Dendritic cell treated with granulocyte-macrophage colony-stimulating factor and Interleukin-4, amounts not matched to agents 40 ng/mL and 50 ng/mL, for 4 days (primary cell): Measurements from ENCODE around the gene DCAF7.

Experiments
- H3K27ac Mint-ChIP-seq: one replicate; pipeline ENCODE4 v1.8.0; 2022; ENCODE audit warnings: mild to moderate bottlenecking, mixed read lengths
- H3K27me3 Mint-ChIP-seq: one replicate; pipeline ENCODE4 v1.8.0; 2022; ENCODE audit warnings: mild to moderate bottlenecking, mixed read lengths
- H3K36me3 Mint-ChIP-seq: one replicate; pipeline ENCODE4 v1.8.0; 2022; ENCODE audit warnings: low read depth, mixed read lengths
- H3K4me1 Mint-ChIP-seq: one replicate; pipeline ENCODE4 v1.8.0; 2022; ENCODE audit warnings: low read depth, mixed read lengths
- H3K4me3 Mint-ChIP-seq: one replicate; pipeline ENCODE4 v1.8.0; 2022; ENCODE audit warnings: mild to moderate bottlenecking, moderate library complexity, mixed read lengths
- H3K9me3 Mint-ChIP-seq: one replicate; pipeline ENCODE4 v1.8.0; 2022; ENCODE audit warnings: mixed read lengths
- intact Hi-C: fragments of 100-400 bp; cut with micrococcal nuclease; formaldehyde crosslinking; loops from one replicate; pipeline ENCODE4 v1.15.0; 2022

The DCAF7 gene

DNA sequence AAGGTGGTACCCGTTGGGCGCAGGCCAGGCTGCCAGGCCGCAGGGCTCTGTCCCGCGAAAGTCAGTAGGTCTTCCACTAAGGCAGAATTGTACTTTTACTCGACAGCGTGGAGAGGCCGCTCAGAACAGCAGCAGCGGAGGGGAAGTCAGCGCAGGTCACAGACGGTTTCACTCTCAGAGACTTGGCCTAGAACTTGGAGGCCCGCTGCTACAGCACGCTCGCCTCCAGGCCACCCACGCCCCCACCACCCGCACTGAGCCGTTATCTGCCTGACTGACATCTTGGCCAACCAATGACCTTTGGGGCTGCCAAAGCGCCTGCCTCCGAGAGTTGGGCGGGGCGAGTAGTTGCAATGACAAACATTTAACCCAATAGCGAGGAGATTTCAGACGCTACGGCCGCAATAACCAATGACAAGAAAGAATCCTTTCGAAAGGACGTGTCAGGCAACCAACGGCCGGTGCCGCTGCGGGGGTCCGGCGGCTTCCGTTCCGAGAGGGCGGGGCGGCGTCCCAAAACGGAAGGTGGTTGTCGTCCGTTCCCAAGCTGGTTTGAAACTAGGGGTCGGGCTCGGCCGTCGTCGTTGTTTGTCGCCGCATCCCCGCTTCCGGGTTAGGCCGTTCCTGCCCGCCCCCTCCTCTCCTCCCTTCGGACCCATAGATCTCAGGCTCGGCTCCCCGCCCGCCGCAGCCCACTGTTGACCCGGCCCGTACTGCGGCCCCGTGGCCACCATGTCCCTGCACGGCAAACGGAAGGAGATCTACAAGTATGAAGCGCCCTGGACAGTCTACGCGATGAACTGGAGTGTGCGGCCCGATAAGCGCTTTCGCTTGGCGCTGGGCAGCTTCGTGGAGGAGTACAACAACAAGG, at the start of gene DCAF7:
Gene DCAF7 (plus strand): TSS at position 532 of the 871 bp plus-strand sequence. CDS start 201 bp downstream, at position 733.
- no peaks in the 10 kb centered on the region for H3K9me3 Mint-ChIP-seq
- intact Hi-C loops = loop anchor here (1.0 to 5.0 kb wide), 3 partner anchors 47 to 104 kb away; partner anchors contain the start of gene CYB561
- no peaks in the 10 kb centered on the region for H3K27me3 Mint-ChIP-seq
- H3K27ac Mint-ChIP-seq = peak within 1 kb of the TSS; percentile 97
- H3K4me3 Mint-ChIP-seq = peak within 1 kb of the TSS; percentile 98
- peaks cover 44% of the 10 kb centered on the region for H3K4me1 Mint-ChIP-seq
- peaks cover 27% of the 10 kb centered on the region for H3K36me3 Mint-ChIP-seq

GRCh38 chr17:63500543-63501390, 49.5 kb upstream of the DCAF7 start:
- H3K9me3 Mint-ChIP-seq = peaks cover 10% of the 10 kb centered on the region
- peak overlapping the region; percentile 83 for H3K27ac Mint-ChIP-seq
- H3K4me1 Mint-ChIP-seq = peaks cover 81% of the 10 kb centered on the region
- intact Hi-C loops = loop anchor here (5.0 kb wide), 1 partner anchor 52 kb away; the partner anchor contains the start of gene DCAF7
- H3K36me3 Mint-ChIP-seq = peaks cover 40% of the 10 kb centered on the region
- peak overlapping the region; percentile 51 for H3K4me3 Mint-ChIP-seq
- peaks cover 5% of the 10 kb centered on the region for H3K27me3 Mint-ChIP-seq

- peaks cover 21% of the 10 kb centered on the region for H3K9me3 Mint-ChIP-seq
- peaks cover 66% of the 10 kb centered on the region for H3K4me1 Mint-ChIP-seq
- H3K36me3 Mint-ChIP-seq = peaks cover 16% of the 10 kb centered on the region
- peaks cover 5% of the 10 kb centered on the region for H3K27me3 Mint-ChIP-seq
- no peak overlapping the region for H3K4me3 Mint-ChIP-seq
- peak overlapping the region; percentile 83 for H3K27ac Mint-ChIP-seq
- intact Hi-C loops = loop anchor here (5.0 kb wide), 1 partner anchor 49 kb away; the partner anchor contains the start of gene DCAF7
Observed at GRCh38 chr17:63503341-63503705, 47.0 kb upstream of the DCAF7 start.

DNA sequence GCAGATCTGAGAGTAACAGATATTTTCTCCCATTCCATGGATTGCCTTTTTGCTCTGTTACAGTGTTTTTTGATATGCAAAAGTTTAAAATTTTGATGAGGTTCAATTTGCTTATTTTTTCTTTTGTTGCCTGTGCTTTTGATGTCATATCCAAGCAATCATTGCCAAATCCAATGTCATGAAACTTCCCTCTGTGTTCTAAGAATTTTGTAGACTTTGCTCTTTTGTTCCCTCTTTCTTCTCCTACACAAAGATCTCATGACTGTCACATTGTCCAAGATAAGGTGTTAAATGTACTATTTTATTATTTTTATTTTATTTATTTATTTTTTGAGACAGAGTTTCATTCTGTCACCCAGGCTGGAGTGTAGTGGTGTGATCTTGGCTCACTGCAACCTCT, 46.0 kb upstream of the DCAF7 start:
- intact Hi-C loops = loop anchor here (5.0 kb wide), 1 partner anchor 48 kb away; the partner anchor contains the start of gene DCAF7
- Mint-ChIP-seq H3K4me3 (no peak overlapping the region), H3K36me3 (peaks cover 11% of the 10 kb centered on the region), H3K4me1 (peaks cover 57% of the 10 kb centered on the region), H3K27ac (peak overlapping the region; percentile 83), H3K9me3 (peaks cover 21% of the 10 kb centered on the region), H3K27me3 (peaks cover 9% of the 10 kb centered on the region)

- H3K36me3 Mint-ChIP-seq = peaks cover 11% of the 10 kb centered on the region
- intact Hi-C loops = no loop called here
- H3K27me3 Mint-ChIP-seq = peaks cover 13% of the 10 kb centered on the region
- H3K9me3 Mint-ChIP-seq = peaks cover 21% of the 10 kb centered on the region
- peaks cover 50% of the 10 kb centered on the region for H3K4me1 Mint-ChIP-seq
- H3K4me3 Mint-ChIP-seq = no peak overlapping the region
- peak overlapping the region; percentile 83 for H3K27ac Mint-ChIP-seq
Observed at GRCh38 chr17:63505341-63505740, 44.9 kb upstream of the DCAF7 start.

DNA sequence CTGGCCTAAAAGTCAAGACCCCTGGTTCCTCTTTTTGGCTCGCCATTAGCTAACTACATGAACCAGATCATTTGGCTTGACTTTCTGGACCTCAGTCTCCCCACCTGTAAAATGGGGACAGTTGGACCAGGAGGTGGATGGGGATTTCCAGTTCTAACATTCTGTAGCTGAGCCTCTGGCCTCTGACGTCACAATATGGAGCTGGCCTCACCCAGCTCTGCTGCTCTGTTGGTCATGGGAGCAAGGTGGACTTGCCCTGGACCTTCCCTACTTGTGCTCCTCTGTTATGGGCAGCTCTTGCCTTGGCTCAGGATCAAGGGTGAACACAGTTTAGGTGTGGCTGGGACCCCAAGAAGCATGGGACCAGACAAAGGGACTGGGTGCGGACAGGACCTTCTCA, 43.6 kb upstream of the DCAF7 start:
- intact Hi-C loops = no loop called here
- peaks cover 11% of the 10 kb centered on the region for H3K36me3 Mint-ChIP-seq
- no peak overlapping the region for H3K27ac Mint-ChIP-seq
- peaks cover 21% of the 10 kb centered on the region for H3K9me3 Mint-ChIP-seq
- H3K4me3 Mint-ChIP-seq = no peak overlapping the region
- peaks cover 9% of the 10 kb centered on the region for H3K27me3 Mint-ChIP-seq
- H3K4me1 Mint-ChIP-seq = peaks cover 37% of the 10 kb centered on the region

- H3K36me3 Mint-ChIP-seq = no peaks in the 10 kb centered on the region
- peaks cover 7% of the 10 kb centered on the region for H3K4me1 Mint-ChIP-seq
- no peak overlapping the region for H3K27ac Mint-ChIP-seq
- no peak overlapping the region for H3K4me3 Mint-ChIP-seq
- intact Hi-C loops = no loop called here
- peaks cover 27% of the 10 kb centered on the region for H3K27me3 Mint-ChIP-seq
- peaks cover 5% of the 10 kb centered on the region for H3K9me3 Mint-ChIP-seq
Observed at GRCh38 chr17:63511331-63511730, 38.9 kb upstream of the DCAF7 start.

DNA sequence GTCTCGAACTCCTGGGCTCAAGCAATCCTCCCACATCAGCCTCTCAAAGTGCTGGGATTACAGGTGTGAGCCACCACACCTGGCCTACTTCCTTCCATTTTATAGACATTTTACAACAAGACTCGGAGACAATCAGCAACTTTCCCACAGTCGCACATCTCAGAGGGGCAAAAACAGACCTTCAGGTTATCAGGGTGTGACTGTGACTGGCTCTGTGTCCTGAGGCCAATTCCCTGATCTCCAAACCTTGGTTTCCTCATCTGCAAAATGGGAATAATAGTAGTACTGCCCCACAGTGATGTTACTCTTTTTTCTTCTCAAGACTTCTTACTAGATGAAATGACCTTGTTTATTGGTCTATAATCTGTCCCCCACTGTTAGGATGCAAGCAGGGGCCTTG, 37.9 kb upstream of the DCAF7 start:
- no peak overlapping the region for H3K4me3 Mint-ChIP-seq
- H3K9me3 Mint-ChIP-seq = no peaks in the 10 kb centered on the region
- peaks cover 7% of the 10 kb centered on the region for H3K4me1 Mint-ChIP-seq
- peaks cover 33% of the 10 kb centered on the region for H3K27me3 Mint-ChIP-seq
- intact Hi-C loops = no loop called here
- H3K36me3 Mint-ChIP-seq = no peaks in the 10 kb centered on the region
- no peak overlapping the region for H3K27ac Mint-ChIP-seq

- Mint-ChIP-seq H3K27ac (no peak overlapping the region), H3K36me3 (no peaks in the 10 kb centered on the region), H3K4me1 (peaks cover 7% of the 10 kb centered on the region), H3K9me3 (no peaks in the 10 kb centered on the region), H3K27me3 (peaks cover 36% of the 10 kb centered on the region), H3K4me3 (no peak overlapping the region)
- intact Hi-C loops = no loop called here
Observed at GRCh38 chr17:63512896-63513644, 37.2 kb upstream of the DCAF7 start.

DNA sequence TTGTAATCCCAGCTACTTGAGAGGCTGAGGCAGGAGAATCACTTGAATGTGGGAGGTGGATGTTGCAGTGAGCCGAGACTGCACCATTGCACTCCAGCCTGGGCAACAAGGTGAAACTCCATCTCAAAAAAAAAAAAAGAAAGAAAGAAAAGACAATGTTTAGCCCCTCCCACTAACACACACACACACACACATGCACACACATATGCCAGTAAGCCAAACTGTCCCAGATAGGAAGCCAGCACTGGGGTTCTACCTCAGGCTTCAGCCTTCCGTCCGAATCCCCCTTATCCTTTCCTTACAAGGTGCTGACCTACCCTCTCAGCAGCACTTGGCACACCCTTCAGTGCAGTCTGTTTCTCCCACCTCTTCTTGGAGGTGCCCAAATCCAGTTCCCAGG, 35.8 kb upstream of the DCAF7 start:
- H3K4me1 Mint-ChIP-seq = peaks cover 7% of the 10 kb centered on the region
- H3K27ac Mint-ChIP-seq = no peak overlapping the region
- peaks cover 36% of the 10 kb centered on the region for H3K27me3 Mint-ChIP-seq
- H3K9me3 Mint-ChIP-seq = no peaks in the 10 kb centered on the region
- intact Hi-C loops = no loop called here
- H3K4me3 Mint-ChIP-seq = no peak overlapping the region
- H3K36me3 Mint-ChIP-seq = no peaks in the 10 kb centered on the region

- Mint-ChIP-seq H3K4me3 (no peak overlapping the region), H3K36me3 (no peaks in the 10 kb centered on the region), H3K27me3 (peaks cover 39% of the 10 kb centered on the region), H3K9me3 (no peaks in the 10 kb centered on the region), H3K27ac (no peak overlapping the region), H3K4me1 (peaks cover 7% of the 10 kb centered on the region)
- intact Hi-C loops = no loop called here
Observed at GRCh38 chr17:63514974-63515373, 35.3 kb upstream of the DCAF7 start.

DNA sequence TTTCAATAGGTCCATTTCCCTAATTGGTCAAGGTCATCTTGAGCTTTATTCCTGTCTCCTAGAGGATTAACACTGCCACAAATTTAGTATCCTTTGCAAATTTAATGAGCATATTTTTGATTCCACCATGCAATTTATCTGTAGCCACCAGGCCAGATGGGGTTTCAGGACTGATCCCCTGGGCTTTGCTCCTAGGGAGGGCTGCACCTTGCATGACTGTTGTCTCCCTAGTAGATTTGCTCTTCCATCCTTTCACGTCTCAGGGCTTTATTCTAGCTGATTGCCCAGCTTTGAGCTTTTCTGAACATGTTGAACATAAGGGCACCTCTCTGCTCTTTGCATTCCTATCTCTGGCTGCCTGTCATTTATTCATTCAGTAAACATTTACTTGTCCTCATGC, 34.9 kb upstream of the DCAF7 start:
- Mint-ChIP-seq H3K36me3 (no peaks in the 10 kb centered on the region), H3K4me3 (no peak overlapping the region), H3K27ac (no peak overlapping the region), H3K9me3 (no peaks in the 10 kb centered on the region), H3K4me1 (peaks cover 7% of the 10 kb centered on the region), H3K27me3 (peaks cover 39% of the 10 kb centered on the region)
- intact Hi-C loops = no loop called here

- H3K9me3 Mint-ChIP-seq = no peaks in the 10 kb centered on the region
- no peaks in the 10 kb centered on the region for H3K36me3 Mint-ChIP-seq
- intact Hi-C loops = no loop called here
- no peak overlapping the region for H3K4me3 Mint-ChIP-seq
- H3K4me1 Mint-ChIP-seq = peaks cover 7% of the 10 kb centered on the region
- peaks cover 57% of the 10 kb centered on the region for H3K27me3 Mint-ChIP-seq
- no peak overlapping the region for H3K27ac Mint-ChIP-seq
Observed at GRCh38 chr17:63516910-63517824, 33.1 kb upstream of the DCAF7 start.
